CD8-positive, alpha-beta memory T cell (primary cell): ENCODE data around the gene ANO6. TPM values are rescaled to one million over a fixed set of nuclear protein-coding genes. Genes with fewer than 3 reads are reported as not detected.

ENCODE experiments used
- CTCF ChIA-PET: fragments of 350-600 bp; sonication (Branson Sonifier 250); formaldehyde crosslinking; loops from one replicate; lab custom pipeline; 2021; ENCODE audit warnings: antibody characterized with exemption; lab: Charles Lee
- POLR2A ChIA-PET: fragments of 350-600 bp; sonication (Branson Sonifier 250); formaldehyde crosslinking; loops from one replicate; lab custom pipeline; 2021; ENCODE audit warnings: antibody characterized with exemption; lab: Charles Lee
- DNase-seq, 5 donors: peaks; one replicate each; pipeline versions ENCODE4 v3.0.0 to v3.0.0-alpha.2; 2020 to 2022; ENCODE audit warnings: mixed read lengths in 1 of 5
- H3K27ac ChIP-seq: one replicate; pipeline ENCODE4 v1.7.0; 2013; ENCODE audit warnings: low read depth, mild to moderate bottlenecking, low read length, moderate library complexity
- H3K27me3 ChIP-seq: 2 replicates; pipeline ENCODE4 v1.7.0; 2013; ENCODE audit warnings: low read length, mild to moderate bottlenecking; ENCODE audit not compliant: insufficient read depth, poor library complexity, severe bottlenecking
- H3K36me3 ChIP-seq: 2 replicates; pipeline ENCODE4 v1.7.0; 2013; ENCODE audit warnings: mild to moderate bottlenecking, low read length, moderate library complexity; ENCODE audit not compliant: insufficient read depth
- H3K4me1 ChIP-seq: 2 replicates; pipeline ENCODE4 v1.7.0; 2013; ENCODE audit warnings: mild to moderate bottlenecking, low read length, moderate library complexity; ENCODE audit not compliant: insufficient read depth
- H3K4me3 ChIP-seq: 2 replicates; pipeline ENCODE4 v1.7.0; 2013; ENCODE audit warnings: mild to moderate bottlenecking, low read length
- H3K9me3 ChIP-seq: 2 replicates; pipeline ENCODE4 v1.7.0; 2013; ENCODE audit warnings: mild to moderate bottlenecking, low read length
- H3K27ac Mint-ChIP-seq, 8 donors: one replicate each; pipeline ENCODE4 v1.8.0; 2020 to 2021; ENCODE audit warnings: mixed read lengths in 8 of 8, mild to moderate bottlenecking in 6 of 8, inconsistent platforms in 3 of 8, moderate library complexity in 3 of 8
- H3K27me3 Mint-ChIP-seq, 2 donors: one replicate each; pipeline ENCODE4 v1.8.0; 2020 to 2021; ENCODE audit warnings: mixed read lengths in 2 of 2, mild to moderate bottlenecking in 1 of 2, moderate library complexity in 1 of 2
- H3K36me3 Mint-ChIP-seq, 3 donors: one replicate each; pipeline ENCODE4 v1.8.0; 2020 to 2021; ENCODE audit warnings: mixed read lengths in 3 of 3, inconsistent platforms in 1 of 3, mild to moderate bottlenecking in 1 of 3
- H3K4me1 Mint-ChIP-seq, 3 donors: one replicate each; pipeline ENCODE4 v1.8.0; 2020 to 2021; ENCODE audit warnings: mixed read lengths in 3 of 3, inconsistent platforms in 1 of 3, mild to moderate bottlenecking in 1 of 3
- H3K4me3 Mint-ChIP-seq, 7 donors: one replicate each; pipeline ENCODE4 v1.8.0; 2020 to 2021; ENCODE audit warnings: mixed read lengths in 7 of 7, mild to moderate bottlenecking in 6 of 7, moderate library complexity in 4 of 7, inconsistent platforms in 2 of 7
- H3K9me3 Mint-ChIP-seq, 5 donors: one replicate each; pipeline ENCODE4 v1.8.0; 2020 to 2022; ENCODE audit warnings: mixed read lengths in 5 of 5, mild to moderate bottlenecking in 3 of 5, moderate library complexity in 2 of 5, inconsistent platforms in 1 of 5
- polyA plus RNA-seq: library from polyadenylated mRNA; unstranded; fragments of 300-500 nt; fragmentation: Illumina TruSeq; gene quantifications from one replicate; pipeline ENCODE4 v1.2.3, GENCODE V29; 2021
- total RNA-seq, 2 experiments: library from RNA; stranded (reverse); gene quantifications; one replicate each; pipeline ENCODE4 v1.2.3, GENCODE V29; 2021

Gene ANO6
- total and polyA plus RNA-seq, 3 experiments from 2014 or later: 19.7 to 26.1 (median 20.0) TPM

DNA sequence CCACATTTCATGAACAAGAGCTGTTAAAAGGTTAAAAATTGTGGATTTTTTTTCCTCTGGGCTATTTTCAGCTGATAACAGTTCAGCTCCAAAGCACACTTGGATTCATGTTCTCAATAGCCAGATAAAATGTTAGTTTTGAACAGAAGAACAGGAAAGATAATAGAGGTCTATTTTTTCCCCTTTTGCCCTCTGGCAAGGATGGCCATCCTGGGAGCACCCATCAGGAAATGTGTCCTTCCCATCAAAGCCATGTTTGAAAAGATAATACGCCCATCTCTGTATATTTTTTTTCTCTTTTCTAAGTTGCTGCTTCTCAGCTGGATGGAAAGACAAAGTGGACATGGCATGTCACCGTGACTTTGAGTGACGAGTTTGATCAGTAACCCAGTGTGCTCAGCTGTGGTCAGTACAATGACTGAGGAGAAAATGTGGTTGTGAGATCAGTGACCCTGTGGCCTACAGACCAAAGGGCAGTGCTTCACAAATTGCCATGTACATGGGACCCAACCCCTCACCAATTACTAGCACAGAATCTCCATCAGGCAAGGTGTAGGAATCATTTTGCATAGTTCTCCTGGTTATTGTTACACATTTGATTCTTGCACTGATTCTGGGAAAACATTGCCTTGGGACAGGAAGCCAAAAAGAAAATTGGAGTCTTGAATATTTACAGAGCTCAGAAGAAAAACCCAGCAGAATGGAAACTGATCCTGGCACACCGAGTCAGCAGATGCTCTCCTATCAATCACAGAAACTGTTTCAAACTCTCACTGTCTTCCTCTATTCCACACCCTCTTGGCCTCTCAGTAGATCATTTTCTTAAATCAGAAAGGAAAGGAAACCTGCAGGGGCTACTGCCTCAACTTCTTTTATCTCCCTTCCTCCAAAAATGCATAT lies 64.3 kb downstream of the ANO6 start:
- Histone ChIP-seq H3K36me3 (no peaks in the 10 kb centered on the region), H3K27ac (no peak overlapping the region), H3K9me3 (no peaks in the 10 kb centered on the region), H3K4me1 (no peaks in the 10 kb centered on the region), H3K4me3 (no peak overlapping the region), H3K27me3 (no peaks in the 10 kb centered on the region)
- POLR2A ChIA-PET: no interaction called here
- Mint-ChIP-seq H3K27ac (no peak overlapping the region), H3K27me3 (no peaks in the 10 kb centered on the region), H3K4me3 (no peak overlapping the region), H3K36me3 (peaks cover 8 to 17% (median 15%) of the 10 kb centered on the region in 3 donors), H3K9me3 (no peaks in the 10 kb centered on the region), H3K4me1 (peaks cover 0 to 9% (median 0%) of the 10 kb centered on the region in 3 donors)
- CTCF ChIA-PET: no interaction called here
- no peak for DNase-seq

GRCh38 chr12:45281994-45282393 lies 66.1 kb downstream of the ANO6 start:
- Mint-ChIP-seq H3K27me3 (no peaks in the 10 kb centered on the region), H3K36me3 (peaks cover 8 to 17% (median 15%) of the 10 kb centered on the region in 3 donors), H3K27ac (no peak overlapping the region), H3K9me3 (no peaks in the 10 kb centered on the region), H3K4me1 (peaks cover 0 to 9% (median 0%) of the 10 kb centered on the region in 3 donors), H3K4me3 (no peak overlapping the region)
- Histone ChIP-seq H3K36me3 (no peaks in the 10 kb centered on the region), H3K27me3 (no peaks in the 10 kb centered on the region), H3K9me3 (no peaks in the 10 kb centered on the region), H3K27ac (no peak overlapping the region), H3K4me3 (no peak overlapping the region), H3K4me1 (no peaks in the 10 kb centered on the region)
- ChIA-PET CTCF (no interaction called here), POLR2A (no interaction called here)
- DNase-seq: no peak

DNA sequence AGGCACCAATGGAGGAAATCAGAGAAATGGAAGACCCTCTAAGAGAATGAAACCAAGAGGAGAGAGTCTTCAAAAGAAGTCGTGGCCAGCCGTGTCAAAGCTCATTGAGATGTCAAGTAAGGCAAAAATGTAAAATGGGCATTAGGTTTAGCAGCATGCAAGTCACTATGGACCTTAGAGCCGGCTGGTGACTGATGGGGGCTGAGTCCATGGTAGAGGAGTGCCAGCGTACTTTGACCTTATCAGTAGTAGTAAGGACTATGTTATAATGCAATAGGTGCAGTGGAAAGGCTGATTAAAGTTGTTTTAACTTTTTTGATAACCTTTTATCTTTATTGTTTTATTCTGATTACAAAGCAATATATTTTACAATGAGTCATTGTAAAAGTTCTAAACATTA lies 66.5 kb downstream of the ANO6 start:
- Histone ChIP-seq H3K4me1 (no peaks in the 10 kb centered on the region), H3K36me3 (no peaks in the 10 kb centered on the region), H3K27ac (no peak overlapping the region), H3K9me3 (no peaks in the 10 kb centered on the region), H3K4me3 (no peak overlapping the region), H3K27me3 (no peaks in the 10 kb centered on the region)
- Mint-ChIP-seq H3K4me1 (peaks cover 0 to 9% (median 0%) of the 10 kb centered on the region in 3 donors), H3K9me3 (no peaks in the 10 kb centered on the region), H3K4me3 (no peak overlapping the region), H3K27me3 (no peaks in the 10 kb centered on the region), H3K27ac (no peak overlapping the region), H3K36me3 (peaks cover 8 to 17% (median 15%) of the 10 kb centered on the region in 3 donors)
- CTCF ChIA-PET: no interaction called here
- DNase-seq: no peak
- POLR2A ChIA-PET: no interaction called here

DNA sequence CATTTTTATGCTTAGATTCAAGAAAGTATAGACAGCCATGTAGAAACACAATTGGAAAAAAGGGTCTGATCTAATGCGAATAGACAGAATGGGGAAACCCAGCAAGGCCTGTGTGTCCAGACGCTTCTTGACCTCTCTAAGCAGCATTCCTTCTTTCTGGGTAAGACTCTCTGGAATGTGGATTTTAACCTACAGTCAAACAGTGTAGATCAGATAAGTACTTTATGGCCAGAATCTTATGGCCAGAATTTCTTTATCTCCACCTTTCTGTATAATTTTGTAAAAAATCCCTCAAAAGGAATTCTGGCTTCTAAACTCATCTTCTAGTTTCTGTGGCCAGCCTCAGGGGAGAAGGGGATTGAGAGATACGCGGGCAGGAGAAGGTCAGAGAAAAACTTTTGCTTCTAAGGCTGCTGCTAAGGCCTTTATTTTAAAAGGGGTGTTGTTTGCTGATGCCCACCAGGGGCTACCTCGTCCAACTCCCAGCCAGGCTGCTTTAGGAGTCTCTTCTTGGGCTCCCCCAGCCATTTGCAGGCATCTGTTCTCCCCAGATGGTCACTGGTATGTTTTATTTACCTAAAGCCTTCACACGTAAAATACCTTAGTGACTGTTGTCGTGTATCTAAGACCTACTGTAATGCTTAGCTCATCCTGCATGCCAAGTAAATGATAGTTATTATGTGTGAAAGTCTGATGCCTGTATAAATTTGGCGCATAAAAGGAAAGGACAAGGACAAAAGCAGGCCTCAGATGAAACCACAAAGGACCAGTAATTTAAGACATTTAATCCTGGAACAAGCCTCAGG lies 68.4 kb downstream of the ANO6 start:
- no peak for DNase-seq
- no peak overlapping the region for H3K4me3 Mint-ChIP-seq
- H3K4me1 ChIP-seq: no peaks in the 10 kb centered on the region
- H3K4me3 ChIP-seq: no peak overlapping the region
- ChIA-PET POLR2A (no interaction called here), CTCF (no interaction called here)
- peak overlapping the region in 1 of 8 donors; percentile 22 for H3K27ac Mint-ChIP-seq
- H3K36me3 Mint-ChIP-seq: peaks cover 8 to 15% (median 14%) of the 10 kb centered on the region in 3 donors
- no peaks in the 10 kb centered on the region for H3K27me3 ChIP-seq
- no peaks in the 10 kb centered on the region for H3K27me3 Mint-ChIP-seq
- no peaks in the 10 kb centered on the region for H3K36me3 ChIP-seq
- no peaks in the 10 kb centered on the region for H3K9me3 Mint-ChIP-seq
- H3K9me3 ChIP-seq: no peaks in the 10 kb centered on the region
- no peak overlapping the region for H3K27ac ChIP-seq
- peaks cover 0 to 5% (median 0%) of the 10 kb centered on the region in 3 donors for H3K4me1 Mint-ChIP-seq

DNA sequence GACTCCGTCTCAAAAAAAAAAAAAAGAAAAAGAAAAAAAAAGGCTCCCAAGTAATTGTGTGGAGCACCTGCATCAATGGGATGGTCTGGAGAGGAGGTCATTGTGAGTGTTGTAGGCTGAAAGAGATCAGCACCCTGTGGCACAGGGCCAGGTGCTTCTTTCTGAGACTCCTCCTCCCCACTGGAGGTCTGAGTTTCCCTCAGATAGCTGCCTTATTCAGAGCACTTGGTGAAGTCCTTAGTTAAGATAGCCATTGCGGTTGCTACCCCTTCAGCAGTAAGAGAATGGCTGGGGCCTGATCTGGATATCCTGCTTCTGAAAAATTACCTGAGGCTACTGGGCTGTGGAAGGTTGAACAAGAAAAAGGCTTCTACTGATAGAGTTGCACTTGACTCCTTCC lies 69.8 kb downstream of the ANO6 start:
- no peak overlapping the region for H3K27ac ChIP-seq
- Mint-ChIP-seq H3K36me3 (peaks cover 6 to 8% (median 7%) of the 10 kb centered on the region in 3 donors), H3K27me3 (no peaks in the 10 kb centered on the region), H3K4me1 (peaks cover 0 to 5% (median under 1%) of the 10 kb centered on the region in 3 donors), H3K4me3 (no peak overlapping the region), H3K27ac (peak overlapping the region in 2 of 8 donors; percentile 44 to 80), H3K9me3 (no peaks in the 10 kb centered on the region)
- no peaks in the 10 kb centered on the region for H3K27me3 ChIP-seq
- H3K4me3 ChIP-seq: no peak overlapping the region
- H3K4me1 ChIP-seq: no peaks in the 10 kb centered on the region
- DNase-seq: no peak
- H3K9me3 ChIP-seq: no peaks in the 10 kb centered on the region
- CTCF ChIA-PET: no interaction called here
- H3K36me3 ChIP-seq: no peaks in the 10 kb centered on the region
- POLR2A ChIA-PET: no interaction called here

- no peaks in the 10 kb centered on the region for H3K27me3 Mint-ChIP-seq
- ChIA-PET POLR2A (interaction anchor here (0.6 kb wide), 1 partner anchor 863 kb away, joined by 3 read pairs; no protein-coding TSS in a partner anchor), CTCF (no interaction called here)
- H3K9me3 Mint-ChIP-seq: no peaks in the 10 kb centered on the region
- Histone ChIP-seq H3K27ac (no peak overlapping the region), H3K9me3 (no peaks in the 10 kb centered on the region), H3K27me3 (no peaks in the 10 kb centered on the region), H3K4me3 (no peak overlapping the region), H3K36me3 (no peaks in the 10 kb centered on the region), H3K4me1 (no peaks in the 10 kb centered on the region)
- H3K4me1 Mint-ChIP-seq: peaks cover 0 to 7% (median 3%) of the 10 kb centered on the region in 3 donors
- DNase-seq: no peak
- H3K36me3 Mint-ChIP-seq: peaks cover 7 to 9% (median 8%) of the 10 kb centered on the region in 3 donors
- no peak overlapping the region for H3K4me3 Mint-ChIP-seq
- H3K27ac Mint-ChIP-seq: peak overlapping the region in 1 of 8 donors; percentile 40
Measured at GRCh38 chr12:45286621-45287020, 70.7 kb downstream of the ANO6 start.

- no peak for DNase-seq
- ChIA-PET POLR2A (no interaction called here), CTCF (no interaction called here)
- H3K4me1 Mint-ChIP-seq: peaks cover 0 to 19% (median 9%) of the 10 kb centered on the region in 3 donors
- H3K9me3 Mint-ChIP-seq: no peaks in the 10 kb centered on the region
- H3K27me3 ChIP-seq: no peaks in the 10 kb centered on the region
- H3K27ac Mint-ChIP-seq: no peak overlapping the region
- H3K9me3 ChIP-seq: no peaks in the 10 kb centered on the region
- H3K4me1 ChIP-seq: no peaks in the 10 kb centered on the region
- no peaks in the 10 kb centered on the region for H3K27me3 Mint-ChIP-seq
- H3K36me3 ChIP-seq: no peaks in the 10 kb centered on the region
- H3K4me3 Mint-ChIP-seq: no peak overlapping the region
- H3K27ac ChIP-seq: no peak overlapping the region
- H3K4me3 ChIP-seq: no peak overlapping the region
- H3K36me3 Mint-ChIP-seq: peaks cover 0 to 5% (median 3%) of the 10 kb centered on the region in 3 donors
Measured at GRCh38 chr12:45289245-45290215, 73.6 kb downstream of the ANO6 start.
